Uterus (tissue), 4 donors: ENCODE measurements around the gene RMC1. TPM values are rescaled to one million over a fixed set of nuclear protein-coding genes. Genes with fewer than 3 reads are reported as not detected.
A peak's percentile ranks its signal among the peaks of the same experiment; 100 is the strongest.
"Not testable (repeated sequence)": the region's sequence is repeated elsewhere in the genome, so short reads cannot be mapped to it uniquely, and the experiment has no call there.

ENCODE experiments used
- DNase-seq, 2 donors: peaks; one replicate each; pipeline ENCODE4 v3.0.0-alpha.2; 2019 to 2020
- H3K27ac ChIP-seq, 2 donors: fragments of 200-600 bp; sonication (generic); 1 replicate in 1 of 2; 2 replicates in 1 of 2; pipeline ENCODE4 v1.5.1; 2016 to 2018
- H3K27me3 ChIP-seq, 2 donors: fragments of 200-600 bp; sonication (generic); one replicate each; pipeline ENCODE4 v1.5.1; 2018 to 2019; ENCODE audit warnings: control low read depth in 1 of 2
- H3K36me3 ChIP-seq, 2 donors: fragments of 200-600 bp; sonication (generic); one replicate each; pipeline ENCODE4 v1.5.1; 2019; ENCODE audit warnings: control low read depth in 1 of 2
- H3K4me1 ChIP-seq, 2 donors: fragments of 200-600 bp; sonication (generic); one replicate each; pipeline ENCODE4 v1.5.1; 2018 to 2019; ENCODE audit warnings: control low read depth in 1 of 2
- H3K4me3 ChIP-seq, 2 donors: fragments of 200-600 bp; sonication (generic); 1 replicate in 1 of 2; 2 replicates in 1 of 2; pipeline ENCODE4 v1.5.1; 2018 to 2019; ENCODE audit warnings: mild to moderate bottlenecking in 1 of 2
- H3K9me3 ChIP-seq, 2 donors: fragments of 200-600 bp; sonication (generic); one replicate each; pipeline ENCODE4 v1.5.1; 2019; ENCODE audit warnings: control low read depth in 1 of 2
- CTCF ChIP-seq, 4 experiments: fragments of 200-600 bp in 2 of 4; fragments of 450-650 bp in 2 of 4; sonication (generic) in 2 of 4; IDR thresholded peaks; one replicate each; pipeline ENCODE4 v1.5.1; 2016 to 2019; ENCODE audit warnings: antibody characterized with exemption in 4 of 4, mild to moderate bottlenecking in 2 of 4, moderate library complexity in 1 of 4
- POLR2A ChIP-seq, 2 donors: fragments of 450-650 bp; IDR thresholded peaks; one replicate each; pipeline ENCODE4 v1.6.1; 2016; ENCODE audit warnings: antibody characterized with exemption in 2 of 2, mild to moderate bottlenecking in 1 of 2, moderate library complexity in 1 of 2
- intact Hi-C: fragments of 100-400 bp; cut with DNase I; formaldehyde crosslinking; loops from one replicate; pipeline ENCODE4 v1.15.1; 2023; ENCODE audit warnings: low total_unique reads
- total RNA-seq, 4 donors: library from RNA; depleted of rRNA in 3 of 4; stranded (reverse); fragments of >200 nt in 3 of 4; gene quantifications; one replicate each; pipeline versions ENCODE4 v1.1.0 to v1.2.4, GENCODE V29; 2014 to 2023
- donor health status: DM: yes; HTN: yes; CAD: no.

The RMC1 gene
- total RNA-seq, 4 donors from 2014 or later: 12.9 to 56.4 (median 27.8) TPM

GRCh38 chr18:23506393-23506792 lies 3.1 kb downstream of the RMC1 start:
- intact Hi-C loops: no loop called here
- TF ChIP-seq CTCF (IDR thresholded peaks at IDR 0.05) (no peak), POLR2A (IDR thresholded peaks at IDR 0.05) (no peak)
- H3K9me3 ChIP-seq: no peaks in the 10 kb centered on the region
- no peak overlapping the region for H3K27ac ChIP-seq
- no peaks in the 10 kb centered on the region for H3K36me3 ChIP-seq
- no peak overlapping the region for H3K4me3 ChIP-seq
- DNase-seq: no peak
- H3K4me1 ChIP-seq: peaks cover 0 to 4% of the 10 kb centered on the region in 2 donors
- H3K27me3 ChIP-seq: no peaks in the 10 kb centered on the region

- intact Hi-C loops, H3K27ac ChIP-seq, H3K27me3 ChIP-seq, H3K4me3 ChIP-seq, H3K4me1 ChIP-seq, H3K36me3 ChIP-seq, H3K9me3 ChIP-seq, DNase-seq: not testable (repeated sequence)
Measured at GRCh38 chr18:23510923-23511322, 7.6 kb downstream of the RMC1 start.

- intact Hi-C loops, H3K4me1 ChIP-seq, DNase-seq, H3K27ac ChIP-seq, H3K4me3 ChIP-seq, H3K36me3 ChIP-seq, H3K27me3 ChIP-seq, H3K9me3 ChIP-seq: not testable (repeated sequence)
Measured at GRCh38 chr18:23512216-23512615, 8.9 kb downstream of the RMC1 start.

- no peak for TF ChIP-seq POLR2A (IDR thresholded peaks at IDR 0.05)
- TF ChIP-seq CTCF (IDR thresholded peaks at IDR 0.05): no peak
- intact Hi-C loops: no loop called here
- H3K36me3 ChIP-seq: no peaks in the 10 kb centered on the region
Measured at GRCh38 chr18:23512641-23513040, 9.3 kb downstream of the RMC1 start.

GRCh38 chr18:23515911-23516546 lies 12.7 kb downstream of the RMC1 start:
- intact Hi-C loops: loop anchor here (5.0 kb wide), 1 partner anchor 66 kb away; no protein-coding TSS in a partner anchor
- no peak overlapping the region for H3K27ac ChIP-seq
- H3K36me3 ChIP-seq: no peaks in the 10 kb centered on the region
- peak; percentile 63 to 76 for DNase-seq
- no peak overlapping the region for H3K4me3 ChIP-seq
- H3K27me3 ChIP-seq: no peaks in the 10 kb centered on the region
- TF ChIP-seq POLR2A (IDR thresholded peaks at IDR 0.05) (no peak), CTCF (IDR thresholded peaks at IDR 0.05) (peak; percentile 75 to 82 (median 78))
- H3K4me1 ChIP-seq: no peaks in the 10 kb centered on the region
- H3K9me3 ChIP-seq: no peaks in the 10 kb centered on the region

More at GRCh38 chr18:23512641-23513040, 9.3 kb downstream of the RMC1 start:
- H3K4me1 ChIP-seq: no peaks in the 10 kb centered on the region
- no peak overlapping the region for H3K4me3 ChIP-seq
- no peak overlapping the region for H3K27ac ChIP-seq
- H3K9me3 ChIP-seq: no peaks in the 10 kb centered on the region
- no peak for DNase-seq
- H3K27me3 ChIP-seq: no peaks in the 10 kb centered on the region

GRCh38 chr18:23519734-23520133 lies 16.4 kb downstream of the RMC1 start:
- Histone ChIP-seq H3K4me3 (no peak overlapping the region), H3K4me1 (no peaks in the 10 kb centered on the region), H3K27me3 (no peaks in the 10 kb centered on the region), H3K36me3 (no peaks in the 10 kb centered on the region), H3K9me3 (no peaks in the 10 kb centered on the region), H3K27ac (no peak overlapping the region)
- TF ChIP-seq POLR2A (IDR thresholded peaks at IDR 0.05) (no peak), CTCF (IDR thresholded peaks at IDR 0.05) (no peak)
- intact Hi-C loops: loop anchor here (5.0 kb wide), 1 partner anchor 63 kb away; no protein-coding TSS in a partner anchor
- no peak for DNase-seq
